IMR-90 (cell line): ENCODE measurements around the gene LRP1B.

Experiments used
- CTCF ChIP-seq: conservative IDR thresholded peaks from 2 replicates; pipeline ENCODE4 v1.5.1; 2012; ENCODE audit warnings: mild to moderate bottlenecking, low read depth, low read length, improper control_type of control experiment
- MXI1 ChIP-seq: IDR thresholded peaks from 2 replicates; pipeline ENCODE4 v1.6.1; 2012; ENCODE audit warnings: low read depth, mild to moderate bottlenecking, low read length, moderate library complexity, borderline replicate concordance
- SMC3 ChIP-seq: fragments of 150-350 bp; IDR thresholded peaks from 2 replicates; pipeline ENCODE4 v1.6.1; 2016; ENCODE audit warnings: low read depth, mild to moderate bottlenecking, antibody characterized with exemption, low read length, moderate library complexity
- USF2 ChIP-seq: fragments of 150-350 bp; IDR thresholded peaks from 2 replicates; pipeline ENCODE4 v1.6.1; 2017; ENCODE audit warnings: mild to moderate bottlenecking, antibody characterized with exemption, low read length, low read depth

- no peak for TF ChIP-seq CTCF
- TF ChIP-seq USF2 = no peak
- no peak for TF ChIP-seq MXI1
- no peak for TF ChIP-seq SMC3
These were observed 1604.2 kb downstream of the LRP1B start for GRCh38 chr2:140526575-140526974.
